Right ventricle myocardium inferior (tissue), 1 donor: ENCODE results near the gene SSH2. TPM values are rescaled to one million over a fixed set of nuclear protein-coding genes. Genes with fewer than 3 reads are reported as not detected.
"Not testable (repeated sequence)": the region's sequence is repeated elsewhere in the genome, so short reads cannot be mapped to it uniquely, and the experiment has no call there.

ENCODE experiments used
- ATAC-seq: fragments of 200-7000 bp; cut with Tn5 transposase; one replicate; pipeline ENCODE4 v1.9.1; 2020; ENCODE audit warnings: mild to moderate bottlenecking, moderate library complexity
- DNase-seq: peaks from one replicate; pipeline ENCODE4 v3.0.0; 2021; ENCODE audit errors: missing footprints
- intact Hi-C: fragments of 100-400 bp; cut with DNase I; formaldehyde crosslinking; loops from one replicate; pipeline ENCODE4 v1.11.0; 2022
- total RNA-seq: library from RNA; stranded (reverse); fragmentation: NEBNext Ultra II Directional; extraction: Animal tissue kit (Norgen Biotek cat#: 25700); gene quantifications from one replicate; pipeline ENCODE4 v1.2.1, GENCODE V29; 2021
- donor health status: DM: no; HTN: yes; CAD: no; lungs with severe emphysema.

SSH2 gene
- total RNA-seq, 1 donor from 2014 or later: 34.7 TPM

- peak; percentile 79 for ATAC-seq
- intact Hi-C loops: loop anchor here (5.0 to 10.0 kb wide), 3 partner anchors 67 to 349 kb away; no protein-coding TSS in a partner anchor
- no peak for DNase-seq
Observed at GRCh38 chr17:29931231-29931932, 1.4 kb upstream of the SSH2 start.

GRCh38 chr17:29930409-29931010, 482 bp upstream of the SSH2 start:
- intact Hi-C loops: loop anchor here (1.0 to 10.0 kb wide), 4 partner anchors 66 to 348 kb away; no protein-coding TSS in a partner anchor
- DNase-seq: no peak
- peak; percentile 39 for ATAC-seq

DNA sequence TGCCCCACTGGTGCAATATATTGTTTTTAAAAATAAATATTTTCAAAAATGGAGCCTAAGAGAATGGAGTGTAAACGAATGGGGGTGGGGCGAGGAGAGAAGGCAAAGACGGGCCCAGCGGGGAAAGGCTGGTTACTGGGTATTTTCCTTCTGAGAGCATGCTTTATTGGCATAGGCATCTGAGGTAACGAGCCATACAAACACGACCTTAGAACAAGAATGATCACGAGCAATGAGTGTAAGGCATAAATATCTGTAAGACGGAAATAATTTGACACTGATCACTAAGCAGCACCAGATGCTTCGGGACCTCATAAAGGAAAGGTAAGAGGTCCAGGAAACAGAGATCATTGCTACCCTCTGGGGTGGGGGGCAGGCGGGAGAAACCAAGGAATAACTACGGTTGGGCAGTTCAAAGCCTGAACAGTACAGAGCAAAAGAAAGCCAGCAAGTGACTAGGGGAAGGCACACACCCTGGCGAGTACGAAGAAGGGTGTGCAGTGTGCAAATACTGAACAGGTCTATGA, 959 bp downstream of the SSH2 start:
- ATAC-seq (no peak), DNase-seq (no peak)
- intact Hi-C loops: loop anchor here (5.0 kb wide), 1 partner anchor 287 kb away; no protein-coding TSS in a partner anchor

- no peak for DNase-seq
- intact Hi-C loops: loop anchor here (5.0 kb wide), 1 partner anchor 285 kb away; no protein-coding TSS in a partner anchor
- ATAC-seq: no peak
Observed at GRCh38 chr17:29927546-29927945, 2.5 kb downstream of the SSH2 start.

DNA sequence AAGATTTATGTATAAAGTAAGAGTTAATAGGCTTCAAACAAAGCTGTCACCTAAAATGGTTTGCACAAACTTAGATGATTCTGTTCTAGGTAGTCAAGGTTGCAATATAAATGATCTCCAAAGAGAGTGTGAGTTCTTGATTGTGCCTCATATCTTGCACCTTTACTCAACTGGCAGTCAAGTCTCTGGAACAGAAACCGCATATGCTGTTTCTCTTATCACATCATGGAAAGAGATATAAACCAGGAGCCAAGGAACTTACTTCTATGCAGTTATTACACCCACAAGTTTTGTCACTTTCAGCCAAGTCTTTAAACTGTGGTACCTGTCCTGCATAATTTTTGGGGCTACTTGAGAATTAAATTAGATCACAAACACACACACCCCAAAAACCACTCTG, 5.2 kb downstream of the SSH2 start:
- no peak for ATAC-seq
- intact Hi-C loops: loop anchor here (5.0 kb wide), 1 partner anchor 282 kb away; no protein-coding TSS in a partner anchor
- DNase-seq: no peak

- no peak for DNase-seq
- ATAC-seq: no peak
- intact Hi-C loops: no loop called here
Observed at GRCh38 chr17:29918922-29919856, 10.8 kb downstream of the SSH2 start.

DNA sequence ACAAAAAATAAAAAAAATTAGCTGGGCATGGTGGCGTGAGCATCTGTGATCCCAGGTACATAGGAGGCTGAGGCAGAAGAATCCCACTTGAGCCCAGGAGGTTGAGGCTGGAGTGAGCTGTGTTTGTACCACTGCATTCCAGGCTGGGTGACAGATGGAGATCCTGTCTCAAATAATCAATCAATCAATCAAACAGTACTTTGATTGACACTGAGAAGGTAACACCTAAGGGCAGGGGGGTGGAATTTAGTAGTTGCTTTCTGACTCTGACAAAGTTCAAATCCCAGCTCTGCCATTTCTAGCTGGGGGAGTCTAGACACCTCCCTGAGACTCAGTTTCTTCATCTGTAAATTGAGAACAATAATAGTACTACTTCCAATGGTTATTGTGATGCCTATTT, 12.0 kb downstream of the SSH2 start:
- intact Hi-C loops: no loop called here
- no peak for DNase-seq
- ATAC-seq: no peak

- DNase-seq (no peak), ATAC-seq (no peak)
- intact Hi-C loops: no loop called here
Observed at GRCh38 chr17:29914819-29915537, 15.1 kb downstream of the SSH2 start.

- intact Hi-C loops: no loop called here
- DNase-seq: no peak
- no peak for ATAC-seq
Observed at GRCh38 chr17:29911641-29912177, 18.3 kb downstream of the SSH2 start.

DNA sequence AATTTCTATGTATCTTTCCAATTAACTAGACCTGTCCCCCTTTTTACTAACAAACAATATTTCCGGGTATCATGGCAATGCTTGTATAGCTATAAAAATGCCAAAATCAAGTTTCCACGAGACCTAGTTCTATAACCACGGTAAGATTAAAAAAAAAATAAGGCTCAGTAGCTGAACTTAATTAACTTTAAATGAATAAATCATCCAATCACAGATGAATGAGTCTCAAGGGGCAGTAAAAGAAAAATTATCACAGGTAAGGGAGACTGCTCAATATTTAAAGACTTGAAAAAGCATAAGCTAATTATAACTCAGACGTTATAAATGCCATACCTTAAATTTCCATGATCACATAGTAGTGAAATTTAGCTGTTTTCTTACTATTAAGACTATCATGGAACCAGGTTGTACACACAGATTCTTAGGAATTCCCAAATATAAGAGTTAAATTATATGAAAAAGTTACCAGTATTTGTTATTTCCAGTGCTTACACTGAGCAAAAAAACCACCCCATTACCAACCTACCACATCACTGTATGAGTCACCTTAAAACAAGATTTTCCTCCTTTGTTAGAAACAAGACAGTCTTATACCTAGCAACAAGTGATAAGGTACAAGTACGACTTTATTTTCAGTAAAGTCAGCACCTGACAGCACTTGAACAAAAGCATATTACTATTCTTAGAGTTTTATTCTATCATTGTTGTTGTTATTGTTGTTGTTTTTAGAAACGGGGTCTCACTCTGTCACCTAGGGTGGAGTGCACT, 20.6 kb downstream of the SSH2 start:
- intact Hi-C loops: no loop called here
- DNase-seq (no peak), ATAC-seq (no peak)

- ATAC-seq: no peak
- intact Hi-C loops: no loop called here
- no peak for DNase-seq
Observed at GRCh38 chr17:29906969-29907368, 23.1 kb downstream of the SSH2 start.

DNA sequence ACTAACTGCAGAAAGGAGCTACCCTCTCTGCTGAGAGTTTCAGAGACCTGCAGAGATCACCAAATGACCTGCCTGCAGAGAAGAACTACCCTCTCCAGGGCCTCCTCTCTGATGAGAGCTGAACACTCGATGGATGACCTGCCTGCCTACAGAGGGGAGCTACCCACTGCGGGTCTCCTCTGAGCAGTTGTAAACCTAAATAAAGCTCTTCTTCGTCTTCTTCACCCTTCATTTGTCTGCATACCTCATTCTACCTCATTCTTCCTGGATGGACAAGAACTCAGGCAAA, 24.2 kb downstream of the SSH2 start:
- ATAC-seq (no peak), DNase-seq (no peak)
- intact Hi-C loops: no loop called here

DNA sequence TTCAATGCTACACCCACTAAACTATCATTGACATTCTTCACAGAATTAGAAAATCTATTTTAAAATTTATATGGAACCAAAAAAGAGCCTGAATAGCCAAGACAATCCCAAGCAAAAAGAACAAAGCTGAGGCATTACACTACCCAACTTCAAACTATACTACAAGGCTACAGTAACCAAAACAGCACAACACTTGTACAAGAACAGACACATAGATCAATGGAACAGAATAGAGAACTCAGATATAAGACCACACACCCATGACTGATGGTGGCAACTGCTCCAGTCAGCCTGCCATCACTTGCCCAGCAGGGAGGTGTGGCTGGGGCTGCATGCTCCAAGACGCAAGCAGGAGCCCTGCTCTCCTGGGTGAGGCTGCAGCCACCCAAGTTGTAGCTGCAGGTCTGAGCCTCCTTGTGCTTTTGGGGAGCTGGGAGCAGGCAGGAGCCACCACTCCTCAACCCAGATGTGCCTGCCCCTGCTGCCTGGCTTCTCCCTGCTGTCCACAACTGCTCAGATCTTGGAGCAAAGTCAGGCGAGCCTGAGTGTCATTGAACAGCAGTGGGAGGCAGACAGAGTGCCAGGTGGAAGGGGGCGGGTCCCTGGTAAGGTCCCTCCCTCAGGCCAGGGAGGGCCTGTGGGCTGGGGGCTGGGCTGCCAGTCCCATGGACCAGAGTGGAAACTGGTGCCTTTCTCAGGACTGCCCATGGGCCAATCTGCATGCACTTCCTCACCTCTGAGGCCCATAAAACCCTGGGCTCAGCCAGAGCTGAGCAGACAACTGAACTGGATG, 24.7 kb downstream of the SSH2 start:
- DNase-seq (no peak), ATAC-seq (no peak)
- intact Hi-C loops: no loop called here

GRCh38 chr17:29903471-29903870, 26.6 kb downstream of the SSH2 start:
- ATAC-seq (no peak), DNase-seq (no peak)
- intact Hi-C loops: no loop called here

DNA sequence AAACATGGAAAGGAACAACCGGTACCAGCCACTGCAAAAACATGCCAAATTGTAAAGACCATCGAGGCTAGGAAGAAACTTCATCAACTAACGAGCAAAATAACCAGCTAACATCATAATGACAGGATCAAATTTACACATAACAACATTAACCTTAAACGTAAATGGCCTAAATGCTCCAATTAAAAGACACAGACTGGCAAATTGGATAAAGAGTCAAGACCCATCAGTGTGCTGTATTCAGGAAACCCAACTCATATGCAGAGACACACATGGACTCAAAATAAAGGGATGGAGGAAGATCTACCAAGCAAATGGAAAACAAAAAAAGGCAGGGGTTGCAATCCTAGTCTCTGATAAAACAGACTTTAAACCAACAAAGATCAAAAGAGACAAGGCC, 32.9 kb downstream of the SSH2 start:
- intact Hi-C loops, ATAC-seq, DNase-seq: not testable (repeated sequence)

GRCh38 chr17:29892201-29892600, 37.8 kb downstream of the SSH2 start:
- DNase-seq (no peak), ATAC-seq (no peak)
- intact Hi-C loops: no loop called here

DNA sequence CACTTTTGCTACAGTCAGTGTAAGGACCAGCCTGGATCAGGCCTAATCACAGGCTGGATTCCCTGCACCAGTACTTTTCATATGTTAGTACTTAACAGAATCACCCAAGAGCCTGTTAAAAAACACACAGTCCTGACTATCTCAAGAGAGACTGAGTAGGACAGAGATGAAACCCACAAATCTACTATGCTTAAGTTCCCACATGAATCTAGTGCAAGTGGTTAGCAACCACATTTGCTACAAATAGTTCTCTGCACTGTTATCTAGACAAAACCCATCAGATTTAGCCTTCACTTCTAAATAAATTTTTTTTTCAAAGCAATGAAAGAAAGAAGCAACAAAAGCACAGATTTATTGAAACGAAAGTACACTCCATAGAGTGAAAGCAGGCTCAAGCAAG, 38.9 kb downstream of the SSH2 start:
- ATAC-seq (no peak), DNase-seq (no peak)
- intact Hi-C loops: no loop called here
